ENCODE measurements around the gene SPATA16.
A peak's percentile ranks its signal among the peaks of the same experiment; 100 is the strongest.
"Not testable (repeated sequence)": the region's sequence is repeated elsewhere in the genome, so short reads cannot be mapped to it uniquely, and the experiment has no call there.

SPATA16 gene

GRCh38 chr3:173058229-173058628 lies 82.8 kb downstream of the SPATA16 start:
- DNase-seq, result no peak

- DNase-seq, result no peak
Observed at GRCh38 chr3:173055228-173055933, 85.7 kb downstream of the SPATA16 start.

DNA sequence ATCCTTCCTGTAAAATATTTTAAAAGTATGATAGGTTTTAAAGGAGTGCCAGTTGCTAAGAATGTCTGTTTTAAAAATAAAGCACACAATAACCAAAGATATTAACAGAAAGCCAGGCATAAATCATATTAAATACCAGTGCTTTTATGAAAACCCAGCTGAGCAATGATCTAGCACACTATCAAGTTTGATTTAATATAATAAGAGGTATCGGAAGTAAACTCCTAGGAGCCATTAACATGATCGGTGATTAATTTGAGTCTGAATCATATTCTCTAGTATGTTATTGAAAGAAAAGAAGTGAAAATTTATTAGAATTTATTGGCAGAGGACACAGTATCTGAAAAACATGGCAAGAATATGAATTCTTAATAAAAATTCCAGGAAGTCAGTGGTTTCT lies 91.7 kb downstream of the SPATA16 start:
- no peak for DNase-seq

- DNase-seq, result peak; percentile 20
Observed at GRCh38 chr3:173045770-173046382, 95.2 kb downstream of the SPATA16 start.

DNA sequence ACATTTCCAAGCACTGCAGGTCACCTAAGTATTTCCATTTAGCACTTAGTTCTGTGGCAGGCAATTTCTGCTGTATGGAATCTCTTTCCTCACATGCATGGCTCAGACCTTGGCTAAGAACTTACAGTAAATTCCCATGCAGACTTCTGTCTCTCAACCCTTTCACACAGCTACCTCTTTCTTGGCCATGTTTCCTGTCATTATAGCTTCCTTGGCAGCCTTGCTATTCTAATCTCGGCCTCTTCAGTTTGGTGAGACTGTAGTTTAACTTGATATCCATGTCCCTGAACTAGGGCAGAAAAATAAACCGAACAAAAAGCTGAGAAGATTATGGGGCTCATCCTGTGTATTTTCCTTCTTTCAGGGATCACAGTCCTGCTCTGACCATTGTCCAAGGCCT lies 96.0 kb downstream of the SPATA16 start:
- DNase-seq, result no peak

DNA sequence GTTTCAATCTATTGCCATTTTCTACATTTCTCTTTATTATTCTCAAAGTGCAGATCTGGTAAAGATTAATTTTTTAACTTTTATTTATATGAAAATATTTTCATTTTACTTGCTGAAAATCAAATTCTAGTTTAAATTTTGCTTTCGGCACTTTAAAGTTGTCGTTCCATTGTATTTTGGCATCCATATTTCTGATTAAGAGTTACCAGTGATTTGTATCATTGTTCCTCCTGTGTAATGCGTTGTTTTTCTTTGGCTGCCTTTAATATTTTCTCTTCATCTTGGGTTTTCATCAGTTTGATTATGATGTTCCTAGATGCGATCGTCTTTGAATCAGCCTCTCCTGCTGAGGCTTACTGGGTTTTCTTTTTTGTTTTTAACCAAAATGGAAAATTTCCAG lies 97.3 kb downstream of the SPATA16 start:
- no peak for DNase-seq

DNA sequence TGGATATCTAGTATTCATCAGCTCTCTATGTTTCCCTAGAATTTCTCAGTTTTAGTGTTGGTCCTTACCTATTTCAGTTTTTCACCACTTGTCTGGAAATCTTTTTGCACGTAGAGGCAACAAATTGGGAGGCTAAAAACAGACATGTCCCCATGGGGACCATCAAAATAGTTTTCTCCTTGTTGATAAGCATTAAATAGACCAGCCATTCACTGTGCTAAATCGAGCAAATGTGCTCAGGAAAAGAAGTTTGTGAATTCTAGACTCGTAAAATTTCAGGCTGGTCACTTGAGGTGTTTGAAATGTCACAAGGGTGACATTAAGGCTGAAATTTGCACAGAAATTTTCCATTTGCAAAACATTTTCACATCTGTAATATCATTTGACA lies 102.6 kb downstream of the SPATA16 start:
- DNase-seq, result no peak

DNA sequence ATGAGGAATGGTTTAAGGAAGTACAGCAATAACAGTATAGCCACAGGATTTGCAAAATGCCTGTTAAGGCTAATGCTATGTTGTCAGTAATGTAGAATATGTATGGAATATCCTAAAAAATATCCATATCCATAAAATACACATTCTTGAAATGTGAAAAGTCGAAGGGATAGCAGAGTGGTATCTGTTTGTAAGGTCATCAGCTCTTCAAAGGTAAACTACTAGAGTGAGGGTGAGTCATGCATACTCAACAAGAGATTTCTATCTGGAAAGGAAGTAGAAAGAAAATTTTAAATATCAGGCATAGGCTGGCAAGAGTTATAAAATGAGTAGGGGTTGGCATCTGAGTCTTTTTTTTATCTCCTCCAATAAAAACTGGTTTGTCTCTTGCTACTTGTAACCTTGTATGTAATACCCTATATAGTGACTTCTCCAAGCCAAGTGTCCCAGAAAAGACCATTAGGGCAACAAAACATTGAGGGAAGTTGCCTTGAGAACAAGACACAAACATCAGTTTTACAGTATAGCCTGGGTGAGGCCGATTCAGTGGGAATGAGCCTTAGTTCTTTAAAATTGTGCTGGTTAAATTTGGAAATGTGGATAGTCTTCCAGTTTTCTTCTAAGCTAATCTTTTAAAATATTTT lies 103.1 kb downstream of the SPATA16 start:
- DNase-seq, result no peak

DNA sequence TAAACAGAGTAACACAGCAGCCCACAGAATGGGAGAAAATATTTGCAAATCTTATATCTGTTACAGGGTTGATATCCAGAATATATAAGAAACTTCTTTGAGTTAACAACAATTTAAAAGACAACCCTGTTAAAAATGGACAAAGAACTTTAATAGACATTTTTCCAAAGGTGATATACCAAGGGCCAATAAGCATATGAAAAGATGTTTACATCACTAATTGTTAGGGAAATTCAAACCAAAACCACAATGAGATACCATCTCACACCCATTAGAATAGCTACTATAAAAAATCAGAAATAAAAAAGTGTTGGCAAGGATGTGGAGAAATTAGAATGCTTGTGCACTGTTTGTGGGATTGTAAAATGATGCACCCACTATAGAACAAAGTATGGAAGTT lies 110.8 kb downstream of the SPATA16 start:
- no peak for DNase-seq

- no peak for DNase-seq
Observed at GRCh38 chr3:173028351-173028750, 112.7 kb downstream of the SPATA16 start.

DNA sequence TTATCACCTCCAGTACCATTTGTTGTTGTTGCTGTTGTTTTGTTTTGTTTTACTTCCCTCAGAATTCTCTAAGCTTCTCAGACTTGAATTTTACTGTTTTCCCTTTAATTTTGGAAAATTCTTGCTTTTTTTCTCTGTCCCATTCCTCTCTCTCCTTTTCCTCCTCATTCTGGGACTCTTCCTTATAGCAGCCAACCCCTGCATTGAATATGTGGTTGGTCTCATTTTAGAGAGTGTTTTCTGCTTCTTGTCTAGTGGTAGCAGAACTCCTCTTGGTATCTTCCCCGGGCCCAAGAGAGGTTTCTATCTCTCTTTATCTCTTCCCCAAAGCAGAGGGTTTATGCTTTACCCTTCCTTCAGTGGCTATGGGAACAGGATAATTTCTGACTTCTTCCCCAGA lies 113.6 kb downstream of the SPATA16 start:
- DNase-seq, result no peak

DNA sequence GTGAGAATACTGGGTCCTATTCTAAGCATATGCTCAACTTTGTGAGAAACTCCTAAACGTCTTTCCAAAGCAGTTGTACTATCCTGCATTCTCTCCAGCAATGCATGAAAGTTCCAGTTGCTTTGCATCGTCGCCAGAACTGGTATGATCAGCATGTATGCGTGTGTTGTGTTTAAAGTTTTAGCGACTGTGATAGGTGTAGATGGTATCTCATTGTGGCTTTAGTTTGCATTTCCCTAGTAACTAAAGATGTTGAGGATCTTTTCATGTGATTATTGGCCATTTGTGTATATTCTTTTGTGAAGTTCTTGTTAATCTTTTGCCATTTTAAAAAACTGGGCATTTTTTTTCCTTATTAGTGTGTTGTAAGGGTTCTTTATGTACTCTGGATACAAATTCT lies 115.1 kb downstream of the SPATA16 start:
- DNase-seq, result no peak

- DNase-seq, result no peak
Observed at GRCh38 chr3:173021547-173022185, 119.4 kb downstream of the SPATA16 start.

- not testable (repeated sequence) for DNase-seq
Observed at GRCh38 chr3:173020128-173020527, 120.9 kb downstream of the SPATA16 start.

DNA sequence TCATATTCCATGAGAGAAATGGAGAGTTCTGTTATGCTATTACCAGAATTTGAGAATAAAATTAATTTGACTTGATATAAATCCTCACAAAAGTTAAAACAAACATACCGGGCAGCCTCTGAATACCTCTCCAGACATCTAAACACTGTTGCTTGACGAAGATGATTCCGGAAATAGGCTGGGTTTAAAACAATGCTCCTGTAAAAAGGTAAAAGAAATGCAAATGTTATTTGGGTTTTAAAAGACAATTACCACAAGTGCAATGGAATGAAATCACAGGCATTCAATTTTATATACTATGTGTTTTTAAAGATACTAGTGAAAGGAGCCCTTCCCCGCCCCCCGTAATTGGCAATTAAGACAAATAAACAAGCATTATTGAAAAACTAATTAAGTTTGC lies 121.7 kb downstream of the SPATA16 start:
- DNase-seq, result no peak

DNA sequence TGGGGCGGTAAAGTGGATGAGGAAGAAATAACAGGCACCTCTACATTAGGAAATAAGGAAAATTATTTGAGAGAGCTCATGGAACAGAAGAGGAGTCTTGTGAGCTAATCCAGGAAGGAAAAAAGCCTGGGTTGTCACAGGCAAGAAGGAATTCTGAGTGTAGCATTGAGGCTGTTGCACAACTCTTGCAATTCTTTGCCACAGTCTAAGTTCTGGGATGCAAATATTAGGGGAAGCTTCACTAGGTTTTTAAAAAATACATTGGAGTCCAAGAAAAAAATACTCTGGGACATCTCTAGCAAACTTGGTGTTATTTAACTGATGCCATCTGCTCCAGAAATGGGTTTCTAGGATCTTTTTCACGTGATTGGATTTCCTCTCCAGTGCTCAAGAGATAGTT lies 122.3 kb downstream of the SPATA16 start:
- DNase-seq, result no peak

DNA sequence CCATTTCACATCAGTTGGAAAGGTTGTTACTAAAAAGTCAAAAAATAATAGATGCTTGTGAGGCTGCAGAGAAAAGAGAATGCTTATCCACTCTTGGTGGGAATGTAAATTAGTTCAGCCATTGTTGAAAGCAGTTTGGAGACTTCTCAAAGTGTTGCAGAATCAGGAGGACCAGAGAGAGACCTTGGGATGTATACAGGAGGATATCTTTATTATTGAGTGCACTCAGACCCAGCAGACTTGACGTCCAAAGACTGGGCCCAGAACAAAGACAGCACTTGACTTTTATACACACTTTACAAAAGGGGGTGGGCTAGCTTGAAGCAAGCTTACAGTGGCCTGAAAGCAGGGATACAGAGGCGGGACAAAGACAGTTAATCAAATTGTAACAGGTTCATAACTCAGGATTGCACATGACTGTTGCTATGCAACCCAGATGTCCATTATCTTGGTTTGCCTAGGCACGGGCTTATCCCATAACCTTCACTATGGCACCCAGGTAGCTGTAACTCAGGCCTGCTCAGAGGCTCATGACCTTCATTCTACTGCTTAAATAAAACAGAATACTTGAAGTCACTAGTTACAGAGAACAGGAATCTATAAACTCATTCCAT lies 127.7 kb downstream of the SPATA16 start:
- no peak for DNase-seq

- DNase-seq, result no peak
Observed at GRCh38 chr3:173009410-173009809, 131.6 kb downstream of the SPATA16 start.

DNA sequence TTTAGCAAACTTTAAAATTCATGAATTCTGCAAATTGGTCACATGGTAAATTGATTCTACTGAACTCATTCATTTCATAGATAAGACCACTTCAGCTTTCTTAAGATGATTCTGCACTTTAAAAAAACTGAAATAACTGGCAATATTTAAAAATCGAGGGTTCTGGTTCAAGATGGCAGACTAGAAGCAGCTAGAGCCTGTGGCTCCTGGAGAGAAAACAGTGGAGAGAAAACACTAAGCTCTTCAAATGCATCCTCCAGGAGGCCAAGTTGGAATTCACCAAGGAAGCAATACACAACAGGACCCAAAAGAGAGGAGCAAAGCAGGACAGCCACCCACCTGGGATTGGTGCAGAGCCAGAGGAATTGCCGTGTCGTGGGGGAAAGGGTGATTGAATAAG lies 132.1 kb downstream of the SPATA16 start:
- no peak for DNase-seq

DNA sequence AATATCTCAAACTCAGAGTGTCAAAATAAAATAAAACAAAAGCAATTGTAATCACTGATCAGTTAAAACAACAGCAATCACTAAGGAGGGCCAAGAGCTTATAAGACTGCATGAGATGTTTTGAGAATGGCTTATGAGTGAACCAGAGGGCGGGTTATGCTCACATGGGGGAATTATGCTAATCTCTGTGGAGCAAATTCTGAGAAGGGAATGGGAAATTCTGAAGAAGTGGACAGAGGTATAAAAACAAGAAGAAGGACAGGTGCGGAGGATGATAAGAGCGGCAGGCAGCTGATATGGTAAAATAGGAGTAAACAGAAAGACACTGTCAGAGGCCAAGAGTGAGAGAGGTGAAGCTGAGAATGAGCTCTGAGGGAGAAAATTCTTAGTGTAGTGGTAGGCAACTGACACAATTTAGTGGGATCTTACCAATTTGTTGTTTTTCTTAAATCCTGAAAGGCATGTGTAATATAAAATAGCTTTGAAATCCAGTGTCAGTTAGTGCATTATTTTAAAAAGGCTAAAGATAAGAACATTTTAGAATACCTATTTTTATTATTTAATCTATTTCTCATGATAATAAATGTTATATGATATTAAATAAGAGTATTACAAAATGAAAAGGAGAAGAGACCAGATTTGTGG lies 133.8 kb downstream of the SPATA16 start:
- no peak for DNase-seq

DNA sequence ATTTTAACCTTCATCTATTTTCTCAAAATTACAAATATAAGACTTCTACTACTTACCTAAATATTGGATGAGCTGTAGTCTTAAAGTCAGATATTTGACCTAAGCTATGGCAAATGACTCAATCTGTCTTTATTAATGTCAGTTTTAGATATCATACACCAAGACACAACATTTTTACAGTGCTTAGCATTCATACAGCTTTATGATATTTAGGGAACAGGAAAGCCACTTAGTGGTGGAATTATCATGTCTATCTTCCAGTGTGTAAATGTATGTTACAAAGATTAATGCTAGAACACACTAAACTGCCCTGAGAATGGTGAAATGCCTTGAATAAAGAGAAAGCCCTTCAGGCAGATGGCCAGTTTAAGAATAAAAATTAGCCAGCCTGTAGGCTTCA lies 135.0 kb downstream of the SPATA16 start:
- DNase-seq, result no peak

DNA sequence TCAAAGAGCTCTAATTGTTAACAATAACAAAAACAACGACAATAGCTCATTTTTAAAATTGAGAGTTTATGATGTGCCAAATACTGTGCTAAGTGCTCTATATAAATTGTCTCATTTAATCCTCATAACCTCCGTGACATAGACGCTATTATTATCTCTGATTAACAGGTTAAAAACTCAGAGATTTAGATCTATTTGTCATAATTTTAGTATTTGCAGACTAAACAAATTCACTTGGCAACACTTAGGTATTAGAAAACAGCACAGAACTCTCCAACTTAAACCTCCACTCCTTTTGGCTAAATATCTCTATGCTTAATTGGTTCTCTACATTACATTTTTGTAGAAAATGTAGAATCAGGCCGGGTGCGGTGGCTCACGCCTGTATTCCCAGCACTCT lies 136.4 kb downstream of the SPATA16 start:
- DNase-seq, result no peak

GRCh38 chr3:173003956-173004355 lies 137.1 kb downstream of the SPATA16 start:
- DNase-seq, result no peak

Data from NCI-H1694 treated with DMSO at 0.1 percent for 48 hours (cell line).